ENCODE data around the gene TXNRD2. TPM values are rescaled to one million over a fixed set of nuclear protein-coding genes. Genes with fewer than 3 reads are reported as not detected.
"Not testable (repeated sequence)": the region's sequence is repeated elsewhere in the genome, so short reads cannot be mapped to it uniquely, and the experiment has no call there.

Gene TXNRD2
- total and polyA plus RNA-seq, 2 donors (not counting 1 experiment from before 2014, with no cell fraction given) = 24.8 to 36.2 TPM

GRCh38 chr22:19927696-19928095, 13.9 kb downstream of the TXNRD2 start:
- Histone ChIP-seq H3K36me3 (replicated peaks in 1 of 2; ENCODE audit: control extremely low read depth in 1 of 2, control insufficient read depth in 1 of 2, extremely low read depth in 1 of 2, insufficient read depth in 2 of 2, low read length in 1 of 2) (no peaks in the 10 kb centered on the region), H3K27ac (ENCODE audit: low read length in 2 of 2) (no peak overlapping the region), H3K79me2 (ENCODE audit: control insufficient read depth, insufficient read depth, low read length) (no peaks in the 10 kb centered on the region), H3K9ac (ENCODE audit: low read length) (no peak overlapping the region), H3K4me1 (ENCODE audit: control insufficient read depth in 2 of 2, insufficient read depth in 2 of 2, low read length in 2 of 2) (no peaks in the 10 kb centered on the region), H4K20me1 (ENCODE audit: control insufficient read depth, insufficient read depth, low read length, poor library complexity, severe bottlenecking) (no peaks in the 10 kb centered on the region), H3K4me3 (ENCODE audit: control extremely low read depth in 1 of 5, extremely low read depth in 1 of 5, insufficient read depth in 1 of 5, low read depth in 2 of 5, low read length in 4 of 5) (no peak overlapping the region), H2AFZ (ENCODE audit: insufficient read depth, low read depth, low read length, poor library complexity, severe bottlenecking) (no peak overlapping the region), H3K4me2 (replicated peaks; ENCODE audit: low read depth, low read length, poor library complexity, severe bottlenecking) (no peak overlapping the region), H3K27me3 (replicated peaks in 1 of 4; ENCODE audit: control extremely low read depth in 1 of 4, control insufficient read depth in 3 of 4, insufficient read depth in 4 of 4, low read length in 3 of 4) (no peaks in the 10 kb centered on the region), H3K9me3 (ENCODE audit: control extremely low read depth in 1 of 3, control insufficient read depth in 2 of 3, insufficient read depth in 1 of 3, low read length in 2 of 3) (no peaks in the 10 kb centered on the region)
- ChIA-PET CTCF (no interaction called here), POLR2A (no interaction called here)
- no peaks in the 10 kb centered on the region for H3K9me3 Mint-ChIP-seq (ENCODE audit: insufficient read depth)
- no peak overlapping the region for H3K4me3 Mint-ChIP-seq
- no peak for TF ChIP-seq EZH2 (IDR thresholded peaks at IDR 0.05; ENCODE audit: borderline replicate concordance, insufficient read depth, low read depth, low read length, poor library complexity, severe bottlenecking)
- TF ChIP-seq CTCF (IDR thresholded peaks at IDR 0.05) = no peak
- no peak overlapping the region for H3K27ac Mint-ChIP-seq
- ATAC-seq (ENCODE audit: low read depth) = no peak
- H3K4me1 Mint-ChIP-seq = no peaks in the 10 kb centered on the region
- 88% methylated on average over 3 of the region's 7 CpGs for WGBS (ENCODE audit: insufficient coverage)
- H3K27me3 Mint-ChIP-seq = no peaks in the 10 kb centered on the region
- DNase-seq = no peak
- intact Hi-C loops (cut with micrococcal nuclease) = no loop called here

- H3K9me3 Mint-ChIP-seq (ENCODE audit: insufficient read depth); H4K20me1 ChIP-seq (ENCODE audit: control insufficient read depth, insufficient read depth, low read length, poor library complexity, severe bottlenecking); H3K4me3 ChIP-seq (ENCODE audit: control extremely low read depth in 1 of 5, extremely low read depth in 1 of 5, insufficient read depth in 1 of 5, low read depth in 2 of 5, low read length in 4 of 5); H3K4me3 Mint-ChIP-seq; H3K79me2 ChIP-seq (ENCODE audit: control insufficient read depth, insufficient read depth, low read length); H3K27me3 ChIP-seq (replicated peaks in 1 of 4; ENCODE audit: control extremely low read depth in 1 of 4, control insufficient read depth in 3 of 4, insufficient read depth in 4 of 4, low read length in 3 of 4); H3K4me1 ChIP-seq (ENCODE audit: control insufficient read depth in 2 of 2, insufficient read depth in 2 of 2, low read length in 2 of 2); intact Hi-C loops (cut with micrococcal nuclease); H3K27ac ChIP-seq (ENCODE audit: low read length in 2 of 2); DNase-seq; POLR2A ChIA-PET; H3K9me3 ChIP-seq (ENCODE audit: control extremely low read depth in 1 of 3, control insufficient read depth in 2 of 3, insufficient read depth in 1 of 3, low read length in 2 of 3); H3K9ac ChIP-seq (ENCODE audit: low read length); H3K4me2 ChIP-seq (replicated peaks; ENCODE audit: low read depth, low read length, poor library complexity, severe bottlenecking); H3K27ac Mint-ChIP-seq; H3K27me3 Mint-ChIP-seq; ATAC-seq (ENCODE audit: low read depth); H2AFZ ChIP-seq (ENCODE audit: insufficient read depth, low read depth, low read length, poor library complexity, severe bottlenecking); H3K4me1 Mint-ChIP-seq; H3K36me3 ChIP-seq (replicated peaks in 1 of 2; ENCODE audit: control extremely low read depth in 1 of 2, control insufficient read depth in 1 of 2, extremely low read depth in 1 of 2, insufficient read depth in 2 of 2, low read length in 1 of 2): not testable (repeated sequence)
- CTCF ChIA-PET = interaction anchor here (1.2 kb wide), 1 partner anchor 9 kb away, joined by 3 read pairs; no protein-coding TSS in a partner anchor
- WGBS (ENCODE audit: insufficient coverage) = 96% methylated on average over 5 of the region's 11 CpGs
Observed at GRCh38 chr22:19926028-19926427, 15.6 kb downstream of the TXNRD2 start.
